Keratinocyte (primary cell): ENCODE data around the gene MKX. TPM values are rescaled to one million over a fixed set of nuclear protein-coding genes. Genes with fewer than 3 reads are reported as not detected.

Source experiments
- DNase-seq: peaks from one replicate; pipeline ENCODE4 v3.0.0-alpha.2; 2011; ENCODE audit warnings: low read depth, missing footprints, low spot score
- FAIRE-seq: peaks from 2 replicates; lab custom pipeline; 2011; peaks lifted over from hg19 to GRCh38; lab: Jason Lieb, UNC
- H2AFZ ChIP-seq: 2 replicates; pipeline ENCODE4 v1.6.0; 2012; ENCODE audit warnings: low read length, control low read depth, inconsistent platforms; ENCODE audit not compliant: control insufficient read depth
- H3K27ac ChIP-seq: 2 replicates; pipeline ENCODE4 v1.5.1; 2011; ENCODE audit warnings: low read length; ENCODE audit not compliant: control insufficient read depth, insufficient read depth
- H3K27me3 ChIP-seq: 3 replicates; pipeline ENCODE4 v1.6.0; 2011; ENCODE audit warnings: low read length; ENCODE audit not compliant: control insufficient read depth, insufficient read depth; ENCODE audit errors: extremely low read depth
- H3K36me3 ChIP-seq, 2 experiments: 2 replicates in 1 of 2; 3 replicates in 1 of 2; pipeline ENCODE4 v1.5.1; 2011; ENCODE audit warnings: low read length in 2 of 2, mild to moderate bottlenecking in 1 of 2; ENCODE audit not compliant: control insufficient read depth in 2 of 2, insufficient read depth in 2 of 2; ENCODE audit errors: extremely low read depth in 1 of 2
- H3K4me1 ChIP-seq: 3 replicates; pipeline ENCODE4 v1.5.1; 2011; ENCODE audit warnings: low read length; ENCODE audit not compliant: control insufficient read depth, insufficient read depth; ENCODE audit errors: extremely low read depth
- H3K4me2 ChIP-seq: 3 replicates; pipeline ENCODE4 v1.6.0; 2011; ENCODE audit warnings: low read depth, low read length; ENCODE audit not compliant: control insufficient read depth, insufficient read depth; ENCODE audit errors: extremely low read depth
- H3K4me3 ChIP-seq, 3 experiments: fragments of 200-600 bp in 1 of 3; sonication (generic) in 1 of 3; 2 replicates in 2 of 3; 3 replicates in 1 of 3; pipeline ENCODE4 v1.5.1; 2011 to 2016; ENCODE audit warnings: low read length in 3 of 3, mild to moderate bottlenecking in 3 of 3, control low read depth in 2 of 3, inconsistent platforms in 1 of 3, low read depth in 1 of 3, mixed read lengths in 1 of 3, mixed run types in 1 of 3, moderate library complexity in 1 of 3; ENCODE audit not compliant: control insufficient read depth in 2 of 3, insufficient read depth in 2 of 3; ENCODE audit errors: extremely low read depth in 1 of 3
- H3K79me2 ChIP-seq: 2 replicates; pipeline ENCODE4 v1.6.0; 2012; ENCODE audit warnings: low read length; ENCODE audit not compliant: control insufficient read depth, insufficient read depth
- H3K9ac ChIP-seq: 3 replicates; pipeline ENCODE4 v1.6.0; 2011; ENCODE audit warnings: low read length; ENCODE audit not compliant: control insufficient read depth, insufficient read depth; ENCODE audit errors: extremely low read depth
- H3K9me1 ChIP-seq: 3 replicates; pipeline ENCODE4 v1.6.0; 2011; ENCODE audit warnings: low read length; ENCODE audit not compliant: control insufficient read depth, insufficient read depth; ENCODE audit errors: extremely low read depth
- H3K9me3 ChIP-seq: 2 replicates; pipeline ENCODE4 v1.5.1; 2012; ENCODE audit warnings: low read depth, low read length; ENCODE audit not compliant: control insufficient read depth
- H4K20me1 ChIP-seq: 3 replicates; pipeline ENCODE4 v1.6.0; 2011; ENCODE audit warnings: low read length; ENCODE audit not compliant: control insufficient read depth, insufficient read depth; ENCODE audit errors: extremely low read depth
- CTCF ChIP-seq, 3 experiments: IDR thresholded peaks in 1 of 3; conservative IDR thresholded peaks in 1 of 3; optimal IDR thresholded peaks in 1 of 3; 2 replicates in 2 of 3; 3 replicates in 1 of 3; pipeline versions ENCODE3 to v1.5.1; 2011; ENCODE audit warnings: low read length in 3 of 3, mild to moderate bottlenecking in 3 of 3, moderate library complexity in 2 of 3, control low read depth in 1 of 3, inconsistent platforms in 1 of 3; ENCODE audit not compliant: insufficient read depth in 2 of 3; ENCODE audit errors: extremely low read depth in 1 of 3
- EZH2 ChIP-seq: IDR thresholded peaks from one replicate; pipeline ENCODE4 v1.6.1; 2012; ENCODE audit warnings: inconsistent platforms, mild to moderate bottlenecking, low read length, moderate library complexity
- dilution Hi-C: fragments of 300-500 bp; cut with MboI; formaldehyde crosslinking; loops from one replicate; pipeline ENCODE4 v1.7.0; 2020; ENCODE audit warnings: low sequenced_read_pairs; ENCODE audit not compliant: extremely low pct_ligation_motif_present
- polyA plus RNA-seq, 5 experiments: library from polyadenylated mRNA; depleted of rRNA in 3 of 5; stranded (reverse) in 3 of 5; stranded (forward) in 1 of 5; unstranded in 1 of 5; fragments of >200 nt; gene quantifications; 1 replicate in 1 of 5; 2 replicates in 3 of 5; 3 replicates in 1 of 5; pipeline versions ENCODE4 v1.2.1 to v1.2.3, GENCODE V29; 2011 to 2012; ENCODE audit warnings: missing spikeins in 2 of 5, low read depth in 1 of 5, low replicate concordance in 1 of 5

The MKX gene
- polyA plus RNA-seq, 1 donor (not counting 4 experiments of a cell fraction or from before 2014, with no cell fraction given): 0.04 TPM

- Histone ChIP-seq H3K36me3 (no peaks in the 10 kb centered on the region), H3K9ac (no peak overlapping the region), H3K9me3 (no peaks in the 10 kb centered on the region), H3K27me3 (no peaks in the 10 kb centered on the region), H4K20me1 (no peaks in the 10 kb centered on the region), H2AFZ (no peak overlapping the region), H3K27ac (no peak overlapping the region), H3K4me3 (no peak overlapping the region), H3K4me1 (no peaks in the 10 kb centered on the region), H3K79me2 (no peaks in the 10 kb centered on the region), H3K4me2 (no peak overlapping the region), H3K9me1 (no peaks in the 10 kb centered on the region)
- DNase-seq (no peak), FAIRE-seq (no peak)
- dilution Hi-C loops: no loop called here
- TF ChIP-seq EZH2 (no peak), CTCF (optimal IDR thresholded peaks at IDR 0.05 in 1 of 3, IDR thresholded peaks at IDR 0.05 in 1 of 3, conservative IDR thresholded peaks at IDR 0.05 in 1 of 3; ENCODE audit: extremely low read depth in 1 of 3, insufficient read depth in 2 of 3, low read length in 3 of 3) (no peak)
These were observed 85.4 kb downstream of the MKX start for GRCh38 chr10:27660268-27660667.

GRCh38 chr10:27659786-27660185 lies 85.8 kb downstream of the MKX start:
- Histone ChIP-seq H3K4me2 (no peak overlapping the region), H4K20me1 (no peaks in the 10 kb centered on the region), H3K4me1 (no peaks in the 10 kb centered on the region), H3K9me3 (no peaks in the 10 kb centered on the region), H3K4me3 (no peak overlapping the region), H3K27me3 (no peaks in the 10 kb centered on the region), H3K36me3 (no peaks in the 10 kb centered on the region), H3K79me2 (no peaks in the 10 kb centered on the region), H2AFZ (no peak overlapping the region), H3K9ac (no peak overlapping the region), H3K27ac (no peak overlapping the region), H3K9me1 (no peaks in the 10 kb centered on the region)
- TF ChIP-seq CTCF (optimal IDR thresholded peaks at IDR 0.05 in 1 of 3, IDR thresholded peaks at IDR 0.05 in 1 of 3, conservative IDR thresholded peaks at IDR 0.05 in 1 of 3; ENCODE audit: extremely low read depth in 1 of 3, insufficient read depth in 2 of 3, low read length in 3 of 3) (no peak), EZH2 (no peak)
- FAIRE-seq: no peak
- dilution Hi-C loops: no loop called here
- DNase-seq: no peak
